ENCODE results near the gene GNAQ. TPM values are rescaled to one million over a fixed set of nuclear protein-coding genes. Genes with fewer than 3 reads are reported as not detected.
"Not testable (repeated sequence)": the region's sequence is repeated elsewhere in the genome, so short reads cannot be mapped to it uniquely, and the experiment has no call there.

Gene GNAQ
- total RNA-seq, 1 donor from 2014 or later, result 16.2 TPM

DNA sequence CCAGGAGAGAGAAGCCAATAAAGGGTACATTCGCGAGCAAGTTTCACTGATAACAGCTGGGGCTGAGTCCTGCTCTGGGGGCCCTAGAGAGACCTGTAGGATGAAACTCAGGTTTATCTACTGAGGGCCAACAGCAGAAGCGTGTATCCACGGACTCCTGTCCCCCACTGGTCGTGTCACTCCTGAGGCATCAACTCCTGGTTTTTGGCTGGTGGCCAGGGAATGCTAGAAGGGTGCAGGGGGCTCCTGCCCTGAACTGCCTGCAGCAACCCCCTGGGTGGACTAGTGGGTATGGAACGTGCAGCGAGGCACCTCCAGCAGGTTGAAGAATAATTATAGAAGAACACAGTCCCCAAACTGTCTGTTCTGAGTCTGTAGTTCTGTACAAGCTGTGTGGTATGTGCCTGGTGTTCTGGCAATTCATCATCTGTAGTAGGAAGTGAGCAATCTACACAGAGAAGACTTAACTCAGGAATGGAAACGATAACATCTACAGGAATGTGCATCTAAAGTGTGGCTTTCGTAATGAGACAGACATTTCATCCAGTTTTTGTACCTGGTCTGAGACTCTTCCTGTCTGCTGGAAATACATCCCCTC, 319.0 kb downstream of the GNAQ start:
- Histone ChIP-seq H3K9ac (ENCODE audit: low read depth in 1 of 3, low read length in 3 of 3) (no peak overlapping the region), H3K27ac (ENCODE audit: low read depth, low read length) (no peak overlapping the region), H3K9me3 (ENCODE audit: control insufficient read depth in 3 of 3, low read length in 3 of 3) (no peaks in the 10 kb centered on the region), H3K4me3 (ENCODE audit: low read length in 3 of 3) (no peak overlapping the region), H3K36me3 (ENCODE audit: control insufficient read depth in 3 of 3, insufficient read depth in 3 of 3, low read length in 3 of 3) (no peaks in the 10 kb centered on the region), H3K27me3 (ENCODE audit: control insufficient read depth in 3 of 3, insufficient read depth in 3 of 3, low read length in 3 of 3) (no peaks in the 10 kb centered on the region), H3K4me1 (ENCODE audit: control insufficient read depth in 3 of 3, insufficient read depth in 3 of 3, low read length in 3 of 3) (no peaks in the 10 kb centered on the region)

DNA sequence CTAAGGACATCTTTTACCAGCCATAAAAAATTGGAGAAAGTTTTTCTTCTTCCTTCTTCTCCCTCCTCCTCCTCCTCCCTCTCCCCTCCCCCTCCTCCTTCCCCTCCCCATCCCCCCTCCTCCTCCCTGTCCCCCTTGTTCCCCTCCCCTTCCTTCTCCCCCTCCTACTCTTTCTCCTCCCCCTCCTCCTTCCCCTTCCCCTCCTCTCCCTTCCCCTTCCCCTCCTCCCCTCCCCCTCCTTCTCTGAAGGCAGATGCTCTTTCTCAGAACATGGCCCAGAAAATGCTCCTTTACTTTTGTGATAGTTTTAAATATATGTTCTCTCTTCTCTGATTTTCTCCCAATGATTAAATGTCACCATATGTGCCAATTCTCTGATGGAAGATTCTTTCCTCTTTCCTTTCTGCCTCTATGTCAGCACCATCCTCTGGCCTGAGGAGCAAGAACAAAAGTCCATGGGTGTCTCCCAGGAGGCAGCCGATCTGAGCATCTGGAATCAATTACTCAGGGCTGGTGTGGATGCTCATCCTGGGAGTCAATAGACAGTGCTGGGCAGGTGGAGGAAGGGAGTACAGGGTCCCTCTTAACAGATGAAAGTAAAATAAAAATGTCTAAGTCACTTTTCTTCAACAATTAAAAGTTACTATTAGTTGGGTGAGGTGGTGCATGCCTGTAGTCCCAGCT, 320.5 kb downstream of the GNAQ start:
- Histone ChIP-seq H3K9me3 (ENCODE audit: control insufficient read depth in 3 of 3, low read length in 3 of 3) (no peaks in the 10 kb centered on the region), H3K4me1 (ENCODE audit: control insufficient read depth in 3 of 3, insufficient read depth in 3 of 3, low read length in 3 of 3) (no peaks in the 10 kb centered on the region), H3K36me3 (ENCODE audit: control insufficient read depth in 3 of 3, insufficient read depth in 3 of 3, low read length in 3 of 3) (no peaks in the 10 kb centered on the region), H3K27ac (ENCODE audit: low read depth, low read length) (no peak overlapping the region), H3K27me3 (ENCODE audit: control insufficient read depth in 3 of 3, insufficient read depth in 3 of 3, low read length in 3 of 3) (no peaks in the 10 kb centered on the region), H3K9ac (ENCODE audit: low read depth in 1 of 3, low read length in 3 of 3) (no peak overlapping the region), H3K4me3 (ENCODE audit: low read length in 3 of 3) (no peak overlapping the region)

GRCh38 chr9:77710316-77710715, 321.3 kb downstream of the GNAQ start:
- Histone ChIP-seq H3K27me3 (ENCODE audit: control insufficient read depth in 3 of 3, insufficient read depth in 3 of 3, low read length in 3 of 3) (no peaks in the 10 kb centered on the region), H3K9me3 (ENCODE audit: control insufficient read depth in 3 of 3, low read length in 3 of 3) (no peaks in the 10 kb centered on the region), H3K9ac (ENCODE audit: low read depth in 1 of 3, low read length in 3 of 3) (no peak overlapping the region), H3K27ac (ENCODE audit: low read depth, low read length) (no peak overlapping the region), H3K4me1 (ENCODE audit: control insufficient read depth in 3 of 3, insufficient read depth in 3 of 3, low read length in 3 of 3) (no peaks in the 10 kb centered on the region), H3K36me3 (ENCODE audit: control insufficient read depth in 3 of 3, insufficient read depth in 3 of 3, low read length in 3 of 3) (no peaks in the 10 kb centered on the region), H3K4me3 (ENCODE audit: low read length in 3 of 3) (no peak overlapping the region)

DNA sequence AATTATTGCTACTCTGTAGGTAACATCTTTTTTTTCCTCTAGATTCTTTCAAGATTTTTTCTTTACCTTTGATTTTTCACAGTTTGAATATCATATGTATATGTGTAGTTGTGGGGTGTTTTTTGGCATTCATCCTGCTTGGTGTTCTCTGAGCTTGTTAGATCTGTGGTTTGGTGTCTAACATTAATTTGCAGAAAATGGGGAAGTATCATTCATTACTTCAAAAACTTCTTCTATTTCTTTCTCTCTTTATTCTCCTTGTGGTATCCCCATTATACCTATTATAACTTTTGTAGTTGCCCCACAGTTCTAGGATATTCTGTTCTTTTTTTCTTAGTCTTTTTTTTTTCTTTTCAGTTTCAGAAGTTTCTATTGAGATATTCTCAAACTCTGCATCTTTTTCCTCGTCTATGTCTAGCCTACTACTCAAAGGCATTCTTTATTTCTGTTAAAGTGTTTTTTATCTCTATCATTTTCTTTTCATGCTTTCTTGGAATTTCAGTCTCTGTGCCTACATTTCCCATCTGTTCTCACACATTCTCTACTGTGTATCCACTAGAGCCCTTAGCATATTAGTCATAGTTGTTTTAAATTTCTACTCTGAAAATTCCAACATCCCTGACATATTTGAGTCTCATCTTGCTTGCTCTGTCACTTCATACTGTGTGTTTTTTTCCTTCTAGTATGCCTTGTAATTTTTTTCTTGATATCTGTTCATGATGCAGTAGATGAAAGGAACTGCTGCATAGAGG, 323.4 kb downstream of the GNAQ start:
- H3K9me3 ChIP-seq (ENCODE audit: control insufficient read depth in 3 of 3, low read length in 3 of 3), result no peaks in the 10 kb centered on the region
- H3K27ac ChIP-seq (ENCODE audit: low read depth, low read length), result no peak overlapping the region
- H3K9ac ChIP-seq (ENCODE audit: low read depth in 1 of 3, low read length in 3 of 3), result no peak overlapping the region
- H3K36me3 ChIP-seq (ENCODE audit: control insufficient read depth in 3 of 3, insufficient read depth in 3 of 3, low read length in 3 of 3), result no peaks in the 10 kb centered on the region
- H3K27me3 ChIP-seq (ENCODE audit: control insufficient read depth in 3 of 3, insufficient read depth in 3 of 3, low read length in 3 of 3), result no peaks in the 10 kb centered on the region
- H3K4me1 ChIP-seq (ENCODE audit: control insufficient read depth in 3 of 3, insufficient read depth in 3 of 3, low read length in 3 of 3), result no peaks in the 10 kb centered on the region
- H3K4me3 ChIP-seq (ENCODE audit: low read length in 3 of 3), result no peak overlapping the region

DNA sequence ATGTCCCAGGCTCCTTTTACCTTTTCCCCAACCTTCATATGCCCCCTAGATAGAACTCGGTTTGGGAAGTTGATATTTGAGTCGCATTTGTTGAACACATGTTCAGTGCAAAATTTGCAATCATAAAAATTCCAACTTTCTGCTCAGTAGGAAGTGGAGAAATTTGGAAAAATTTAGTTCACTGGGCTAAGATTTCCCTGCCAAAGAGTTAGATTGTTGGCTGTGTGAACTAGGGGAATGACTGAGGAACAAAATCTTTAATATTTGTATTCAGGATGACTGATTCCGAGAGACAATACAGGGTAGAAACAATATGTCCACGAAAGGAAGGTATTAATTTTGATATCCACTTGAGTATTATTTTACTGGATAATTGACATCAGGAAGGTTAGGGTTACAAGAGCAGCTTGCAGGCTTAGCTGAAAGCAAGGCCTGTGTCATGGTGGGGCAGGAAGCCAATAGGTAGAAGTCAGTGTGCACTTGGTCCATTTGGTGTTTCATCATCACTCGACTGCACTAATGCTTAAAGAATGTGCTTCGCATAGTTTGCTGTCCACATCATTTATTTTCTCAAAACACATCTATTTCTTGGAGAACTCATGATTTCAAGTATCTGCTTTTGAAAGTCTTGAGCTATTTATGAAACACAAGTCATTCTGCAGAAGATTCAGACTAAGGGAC, 324.1 kb downstream of the GNAQ start:
- Histone ChIP-seq H3K36me3 (ENCODE audit: control insufficient read depth in 3 of 3, insufficient read depth in 3 of 3, low read length in 3 of 3) (no peaks in the 10 kb centered on the region), H3K9me3 (ENCODE audit: control insufficient read depth in 3 of 3, low read length in 3 of 3) (no peaks in the 10 kb centered on the region), H3K4me1 (ENCODE audit: control insufficient read depth in 3 of 3, insufficient read depth in 3 of 3, low read length in 3 of 3) (no peaks in the 10 kb centered on the region), H3K27ac (ENCODE audit: low read depth, low read length) (no peak overlapping the region), H3K27me3 (ENCODE audit: control insufficient read depth in 3 of 3, insufficient read depth in 3 of 3, low read length in 3 of 3) (no peaks in the 10 kb centered on the region), H3K9ac (ENCODE audit: low read depth in 1 of 3, low read length in 3 of 3) (no peak overlapping the region), H3K4me3 (ENCODE audit: low read length in 3 of 3) (no peak overlapping the region)

- Histone ChIP-seq H3K9me3 (ENCODE audit: control insufficient read depth in 3 of 3, low read length in 3 of 3) (no peaks in the 10 kb centered on the region), H3K4me1 (ENCODE audit: control insufficient read depth in 3 of 3, insufficient read depth in 3 of 3, low read length in 3 of 3) (no peaks in the 10 kb centered on the region), H3K27me3 (ENCODE audit: control insufficient read depth in 3 of 3, insufficient read depth in 3 of 3, low read length in 3 of 3) (no peaks in the 10 kb centered on the region), H3K4me3 (ENCODE audit: low read length in 3 of 3) (no peak overlapping the region), H3K27ac (ENCODE audit: low read depth, low read length) (no peak overlapping the region), H3K9ac (ENCODE audit: low read depth in 1 of 3, low read length in 3 of 3) (no peak overlapping the region), H3K36me3 (ENCODE audit: control insufficient read depth in 3 of 3, insufficient read depth in 3 of 3, low read length in 3 of 3) (no peaks in the 10 kb centered on the region)
Observed at GRCh38 chr9:77705636-77706035, 326.0 kb downstream of the GNAQ start.

DNA sequence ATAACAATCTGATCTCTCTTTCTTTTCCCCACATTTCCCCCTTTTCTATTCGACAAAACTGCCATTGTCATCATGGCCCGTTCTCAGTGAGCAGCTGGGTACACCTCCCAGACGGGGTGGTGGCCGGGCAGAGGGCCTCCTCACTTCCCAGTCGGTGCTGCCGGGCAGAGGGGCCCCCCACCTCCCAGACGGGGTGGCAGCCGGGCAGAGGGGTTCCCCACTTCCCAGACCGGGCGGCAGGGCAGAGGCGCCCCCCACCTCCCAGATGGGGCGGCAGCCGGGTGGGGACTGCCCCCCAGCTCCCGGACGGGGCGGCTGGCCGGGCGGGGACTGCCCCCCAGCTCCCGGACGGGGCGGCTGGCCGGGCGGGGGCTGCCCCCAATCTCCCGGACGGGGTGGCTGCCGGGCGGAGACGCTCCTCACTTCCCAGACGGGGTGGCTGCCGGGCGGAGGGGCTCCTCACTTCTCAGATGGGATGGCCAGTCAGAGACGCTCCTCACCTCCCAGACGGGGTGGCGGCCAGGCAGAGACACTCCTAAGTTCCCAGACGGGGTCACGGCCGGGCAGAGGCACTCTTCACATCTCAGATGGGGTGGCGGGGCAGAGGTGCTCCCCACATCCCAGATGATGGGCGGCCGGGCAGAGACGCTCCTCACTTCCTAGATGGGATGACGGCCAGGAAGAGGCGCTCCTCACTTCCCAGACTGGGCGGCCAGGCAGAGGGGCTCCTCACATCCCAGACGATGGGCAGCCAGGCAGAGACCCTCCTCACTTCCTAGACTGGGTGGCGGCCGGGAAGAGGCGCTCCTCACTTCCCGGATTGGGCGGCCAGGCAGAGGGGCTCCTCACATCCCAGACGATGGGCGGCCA, 328.9 kb downstream of the GNAQ start:
- not testable (repeated sequence) for H3K27ac ChIP-seq (ENCODE audit: low read depth, low read length); H3K4me3 ChIP-seq (ENCODE audit: low read length in 3 of 3); H3K9me3 ChIP-seq (ENCODE audit: control insufficient read depth in 3 of 3, low read length in 3 of 3); H3K4me1 ChIP-seq (ENCODE audit: control insufficient read depth in 3 of 3, insufficient read depth in 3 of 3, low read length in 3 of 3); H3K9ac ChIP-seq (ENCODE audit: low read depth in 1 of 3, low read length in 3 of 3); H3K36me3 ChIP-seq (ENCODE audit: control insufficient read depth in 3 of 3, insufficient read depth in 3 of 3, low read length in 3 of 3); H3K27me3 ChIP-seq (ENCODE audit: control insufficient read depth in 3 of 3, insufficient read depth in 3 of 3, low read length in 3 of 3)

DNA sequence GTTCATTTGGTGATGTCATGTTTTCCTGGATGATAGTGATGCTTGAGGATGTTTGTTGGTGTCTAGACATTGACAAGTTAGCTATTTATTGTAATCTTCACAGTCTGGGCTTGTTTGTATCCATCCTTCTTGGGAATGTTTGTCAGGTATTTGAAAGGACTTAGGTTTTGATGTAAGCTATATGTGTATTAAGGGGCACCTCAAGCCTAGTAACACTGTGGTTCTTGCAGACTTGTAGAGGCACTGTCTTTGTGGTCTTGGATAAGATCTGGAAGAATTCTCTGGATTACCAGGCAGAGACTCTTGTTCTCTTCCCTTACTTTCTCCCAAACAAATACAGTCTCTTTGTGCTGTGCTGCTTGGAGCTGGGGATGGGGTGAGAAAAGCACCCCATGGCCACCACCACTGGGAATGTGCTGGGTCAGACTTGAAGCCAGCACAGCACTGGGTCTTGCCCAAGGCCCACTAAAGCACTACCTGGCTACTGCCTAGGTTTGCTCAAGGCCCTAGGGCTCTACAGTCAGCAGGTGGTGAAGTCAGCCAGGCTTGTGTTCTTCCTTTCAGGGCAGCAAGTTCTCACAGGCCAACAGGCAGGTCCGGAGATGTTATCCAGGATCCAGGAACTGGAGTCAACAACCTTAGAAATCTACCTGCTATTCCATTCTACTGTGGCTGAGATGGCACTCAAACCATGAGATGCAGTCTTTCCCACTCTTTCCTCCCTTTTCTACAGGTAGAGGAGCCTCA, 334.2 kb downstream of the GNAQ start:
- no peaks in the 10 kb centered on the region for H3K9me3 ChIP-seq (ENCODE audit: control insufficient read depth in 3 of 3, low read length in 3 of 3)
- H3K4me1 ChIP-seq (ENCODE audit: control insufficient read depth in 3 of 3, insufficient read depth in 3 of 3, low read length in 3 of 3), result no peaks in the 10 kb centered on the region
- H3K27ac ChIP-seq (ENCODE audit: low read depth, low read length), result no peak overlapping the region
- H3K9ac ChIP-seq (ENCODE audit: low read depth in 1 of 3, low read length in 3 of 3), result no peak overlapping the region
- no peaks in the 10 kb centered on the region for H3K27me3 ChIP-seq (ENCODE audit: control insufficient read depth in 3 of 3, insufficient read depth in 3 of 3, low read length in 3 of 3)
- no peak overlapping the region for H3K4me3 ChIP-seq (ENCODE audit: low read length in 3 of 3)
- H3K36me3 ChIP-seq (ENCODE audit: control insufficient read depth in 3 of 3, insufficient read depth in 3 of 3, low read length in 3 of 3), result no peaks in the 10 kb centered on the region

GRCh38 chr9:77690723-77691122, 340.9 kb downstream of the GNAQ start:
- H3K9me3 ChIP-seq (ENCODE audit: control insufficient read depth in 3 of 3, low read length in 3 of 3); H3K4me1 ChIP-seq (ENCODE audit: control insufficient read depth in 3 of 3, insufficient read depth in 3 of 3, low read length in 3 of 3); H3K36me3 ChIP-seq (ENCODE audit: control insufficient read depth in 3 of 3, insufficient read depth in 3 of 3, low read length in 3 of 3); H3K4me3 ChIP-seq (ENCODE audit: low read length in 3 of 3); H3K9ac ChIP-seq (ENCODE audit: low read depth in 1 of 3, low read length in 3 of 3); H3K27ac ChIP-seq (ENCODE audit: low read depth, low read length); H3K27me3 ChIP-seq (ENCODE audit: control insufficient read depth in 3 of 3, insufficient read depth in 3 of 3, low read length in 3 of 3): not testable (repeated sequence)
